GM19193 (cell line): ENCODE results near the gene SEMA3C.

Experiments
- POLR2A ChIP-seq: IDR thresholded peaks from 4 replicates; pipeline ENCODE4 v1.6.1; 2011; ENCODE audit not compliant: insufficient read depth, insufficient read length; ENCODE audit errors: extremely low read depth

Gene SEMA3C

DNA sequence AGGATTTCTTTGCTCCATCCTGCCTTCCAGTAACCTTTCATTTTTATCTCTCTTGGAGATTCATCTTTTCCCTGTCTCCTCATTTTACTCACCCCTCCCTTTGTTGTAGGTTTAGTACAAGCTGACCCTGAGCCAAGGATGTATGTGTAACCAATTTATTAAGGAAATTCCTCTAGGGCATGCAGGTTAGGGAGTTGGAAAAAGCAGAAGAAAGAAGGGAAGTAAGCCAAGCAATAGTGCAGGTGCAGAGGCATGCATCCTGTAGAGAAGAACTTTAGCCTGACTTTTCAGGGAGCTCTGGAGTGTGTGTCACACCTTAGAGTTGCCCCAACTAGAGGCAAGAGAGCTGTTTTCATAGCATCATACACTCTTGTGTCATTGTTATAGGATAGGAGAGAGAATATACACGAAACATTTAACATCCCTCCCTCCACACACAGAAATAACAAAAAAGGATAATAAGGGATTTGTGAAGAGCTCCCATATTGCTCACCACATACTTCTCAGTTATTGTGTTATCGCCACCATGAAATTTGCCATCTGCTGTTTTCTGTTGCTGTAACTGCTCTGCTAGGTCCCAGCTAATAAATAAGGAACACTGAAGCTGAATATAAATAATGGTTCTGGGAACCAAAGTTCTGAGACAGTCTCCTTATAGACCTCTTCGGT is 21.8 kb upstream of the SEMA3C start:
- TF ChIP-seq POLR2A: no peak

GRCh38 chr7:80937336-80937735 is 18.5 kb upstream of the SEMA3C start:
- no peak for TF ChIP-seq POLR2A

DNA sequence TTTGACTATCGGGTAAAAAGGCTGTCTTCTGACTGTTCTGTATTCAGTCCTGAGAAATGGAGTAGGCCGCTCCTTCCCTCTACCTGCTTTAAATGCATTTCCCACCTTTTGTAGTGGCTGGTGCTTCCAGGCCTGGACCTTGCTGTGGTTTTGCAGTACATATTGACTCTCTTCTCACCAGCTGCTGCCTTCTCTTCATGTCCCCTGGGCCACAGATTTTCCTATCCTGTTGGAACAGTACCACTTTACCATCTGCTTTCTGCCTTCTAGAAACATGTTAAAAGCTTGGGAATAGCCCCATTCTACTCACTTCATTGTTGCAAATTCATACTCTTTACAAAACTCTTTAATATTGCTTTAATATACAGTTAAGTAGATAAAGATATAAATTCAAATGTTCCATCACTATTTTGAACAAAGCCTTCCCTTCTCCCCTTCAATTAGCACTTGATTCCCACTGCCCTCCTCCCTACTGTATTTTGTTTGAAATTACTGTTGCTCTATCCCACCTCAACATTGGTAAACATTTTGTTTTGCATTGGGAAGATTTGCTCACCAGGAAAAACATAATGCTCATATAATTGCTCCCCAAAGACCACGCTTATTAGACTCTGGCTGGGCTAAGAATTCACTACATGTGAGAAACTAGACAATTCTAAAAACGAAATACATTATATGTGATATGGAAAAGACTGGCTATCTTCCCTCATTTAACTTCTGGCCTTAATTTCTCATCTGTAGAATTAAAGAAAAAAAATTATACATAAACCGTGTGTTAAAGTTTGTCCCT is 17.3 kb upstream of the SEMA3C start:
- TF ChIP-seq POLR2A: no peak

- no peak for TF ChIP-seq POLR2A
These were observed 15.5 kb upstream of the SEMA3C start for GRCh38 chr7:80934321-80934720.

DNA sequence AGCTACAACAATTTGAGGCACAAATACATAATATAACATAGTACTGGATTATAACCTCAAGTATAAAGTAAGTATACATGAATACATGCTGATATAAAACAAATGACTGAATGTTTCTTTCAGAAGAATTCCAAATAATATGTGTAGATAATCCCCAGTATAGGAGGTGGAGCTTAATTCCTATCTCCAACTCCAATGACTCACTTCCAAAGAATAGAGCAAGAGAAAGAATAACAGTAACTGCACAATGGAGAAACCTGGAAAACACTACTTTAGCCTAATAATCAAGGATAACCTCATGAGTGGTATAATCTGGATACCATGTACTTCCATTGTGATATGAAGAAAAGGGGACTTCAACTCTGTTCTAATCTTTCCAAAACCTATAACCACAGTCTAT is 13.7 kb upstream of the SEMA3C start:
- no peak for TF ChIP-seq POLR2A

- TF ChIP-seq POLR2A: no peak
These were observed 10.8 kb upstream of the SEMA3C start for GRCh38 chr7:80929619-80930018.

DNA sequence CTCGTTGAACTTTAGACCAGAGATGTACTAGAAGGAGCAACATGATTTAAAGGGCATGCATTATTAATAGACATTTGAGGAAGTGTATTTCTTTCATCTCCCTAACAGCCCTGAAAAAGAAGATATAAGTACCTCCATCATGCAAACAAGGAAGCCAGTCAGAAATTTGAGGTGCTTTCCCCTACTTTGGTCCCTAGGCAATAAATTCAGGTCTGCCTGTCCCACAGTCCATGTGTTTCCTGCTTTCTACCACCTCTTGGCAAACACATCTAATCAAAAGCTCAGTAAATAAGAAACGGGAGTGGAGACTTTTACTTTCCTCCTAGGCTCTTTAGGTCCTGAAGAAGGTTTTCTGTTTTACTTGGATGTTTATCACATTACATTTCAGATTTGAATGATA is 5.2 kb upstream of the SEMA3C start:
- no peak for TF ChIP-seq POLR2A

GRCh38 chr7:80923211-80923612 is 4.4 kb upstream of the SEMA3C start:
- no peak for TF ChIP-seq POLR2A

DNA sequence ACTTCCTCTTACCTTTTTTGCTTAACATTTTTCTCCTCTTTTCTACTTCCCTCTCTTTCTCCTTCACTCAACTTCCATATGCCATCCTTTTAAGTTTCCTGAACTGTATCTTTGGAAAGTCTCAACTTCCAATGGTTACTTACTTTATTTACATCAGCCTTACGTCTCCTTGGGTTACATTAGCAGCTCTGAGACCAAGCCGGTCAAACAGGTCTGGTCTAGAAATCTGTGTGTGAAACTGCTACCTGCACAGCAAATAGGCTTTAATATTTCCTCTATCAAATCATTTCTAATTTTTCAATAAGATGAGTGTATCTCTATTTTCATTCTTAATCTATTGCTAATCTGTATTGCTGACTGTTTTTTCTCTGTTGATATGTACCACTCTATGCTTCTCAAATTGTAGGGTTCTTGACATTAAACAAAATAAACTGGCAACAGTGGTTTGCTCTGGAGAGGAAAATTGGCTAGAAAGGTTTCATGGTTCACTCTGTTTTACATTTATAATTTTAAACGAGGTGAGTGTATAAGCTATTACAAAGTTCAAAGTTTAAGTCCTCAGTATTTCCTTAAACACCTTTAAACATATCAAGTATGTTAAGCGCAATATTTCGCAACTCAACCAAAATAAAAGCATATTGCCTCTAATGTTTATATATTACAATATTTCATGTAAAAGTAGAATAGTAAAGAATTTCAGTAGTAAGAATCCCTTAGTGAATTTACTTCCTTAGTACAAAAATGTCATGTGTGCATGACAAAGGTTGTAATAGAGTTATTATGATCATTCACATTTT is 3.6 kb upstream of the SEMA3C start:
- no peak for TF ChIP-seq POLR2A

- no peak for TF ChIP-seq POLR2A
These were observed 2.3 kb upstream of the SEMA3C start for GRCh38 chr7:80921130-80921529.

- no peak for TF ChIP-seq POLR2A
These were observed 452 bp downstream of the SEMA3C start for GRCh38 chr7:80918399-80918798.

DNA sequence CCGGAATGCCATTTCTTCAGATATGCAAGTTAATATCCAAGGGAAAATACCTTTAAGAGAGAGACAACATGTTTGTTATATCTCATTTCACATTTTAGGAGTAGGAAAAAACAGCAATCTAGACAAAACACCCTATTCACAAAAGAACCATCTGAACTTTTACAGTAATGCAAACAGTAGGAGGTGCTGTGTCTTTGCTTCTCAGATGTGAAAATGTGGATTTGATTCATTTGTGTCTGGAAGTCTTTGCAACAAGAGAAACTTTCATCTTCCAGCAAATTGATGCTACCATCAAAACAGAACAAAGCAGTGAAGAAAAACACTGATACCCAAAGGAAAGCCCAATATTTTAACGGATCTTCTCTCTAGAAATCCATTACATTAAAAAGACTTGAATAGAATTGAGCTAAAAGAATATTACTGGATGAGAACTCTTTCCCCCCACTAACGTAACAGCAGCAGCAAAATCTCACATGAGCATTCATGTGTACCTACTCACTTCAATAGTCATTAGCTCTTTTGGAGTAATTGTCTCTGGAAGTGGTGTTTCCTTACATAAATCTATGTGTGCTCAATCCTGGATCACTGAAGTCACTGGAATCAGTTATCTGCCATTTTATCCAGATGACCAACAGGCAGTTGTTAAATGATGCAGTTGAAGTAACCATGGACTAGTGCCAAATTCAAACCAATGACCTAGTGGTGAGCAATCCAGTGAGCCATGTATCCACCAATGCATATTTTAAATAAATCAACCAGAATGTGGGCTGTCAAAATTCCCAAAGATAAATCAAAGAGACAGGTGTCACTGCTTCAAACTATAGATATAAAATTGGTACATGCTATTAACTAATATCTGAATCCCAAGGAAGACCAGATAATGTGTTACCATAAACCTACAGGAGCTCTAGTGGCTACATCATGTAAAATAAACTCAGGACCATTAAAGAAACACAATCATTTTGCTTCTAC is 1.8 kb downstream of the SEMA3C start:
- TF ChIP-seq POLR2A: no peak

DNA sequence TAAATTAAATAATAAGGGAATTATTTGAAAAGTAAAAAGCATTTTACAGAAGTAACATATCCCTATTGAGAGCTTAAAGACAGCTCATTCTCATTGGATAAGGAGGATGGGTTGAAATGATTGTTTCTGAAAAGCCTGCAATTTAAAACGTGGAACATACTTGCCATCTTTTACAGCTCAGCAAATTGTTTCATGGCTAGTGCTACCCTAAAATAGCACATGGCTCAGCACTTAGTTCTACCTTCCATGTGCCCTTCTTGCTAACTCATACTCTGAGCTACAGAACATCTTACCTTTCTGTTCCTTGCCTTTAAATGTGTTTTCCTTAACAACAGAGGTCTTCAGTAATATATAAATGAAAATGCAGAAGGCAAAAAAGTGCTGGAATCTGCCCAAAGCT is 8.6 kb downstream of the SEMA3C start:
- no peak for TF ChIP-seq POLR2A

- TF ChIP-seq POLR2A: no peak
These were observed 10.5 kb downstream of the SEMA3C start for GRCh38 chr7:80908360-80908797.
